Activated CD8-positive, alpha-beta memory T cell treated with anti-CD3 and anti-CD28 coated beads, Interleukin-2, amount 50 U/mL, for 1 hour (primary cell): ENCODE data around the gene UBR4.

Experiments
- DNase-seq: peaks from one replicate; pipeline ENCODE4 v3.0.0-alpha.2; 2020; ENCODE audit errors: extremely low read depth

UBR4 gene

DNA sequence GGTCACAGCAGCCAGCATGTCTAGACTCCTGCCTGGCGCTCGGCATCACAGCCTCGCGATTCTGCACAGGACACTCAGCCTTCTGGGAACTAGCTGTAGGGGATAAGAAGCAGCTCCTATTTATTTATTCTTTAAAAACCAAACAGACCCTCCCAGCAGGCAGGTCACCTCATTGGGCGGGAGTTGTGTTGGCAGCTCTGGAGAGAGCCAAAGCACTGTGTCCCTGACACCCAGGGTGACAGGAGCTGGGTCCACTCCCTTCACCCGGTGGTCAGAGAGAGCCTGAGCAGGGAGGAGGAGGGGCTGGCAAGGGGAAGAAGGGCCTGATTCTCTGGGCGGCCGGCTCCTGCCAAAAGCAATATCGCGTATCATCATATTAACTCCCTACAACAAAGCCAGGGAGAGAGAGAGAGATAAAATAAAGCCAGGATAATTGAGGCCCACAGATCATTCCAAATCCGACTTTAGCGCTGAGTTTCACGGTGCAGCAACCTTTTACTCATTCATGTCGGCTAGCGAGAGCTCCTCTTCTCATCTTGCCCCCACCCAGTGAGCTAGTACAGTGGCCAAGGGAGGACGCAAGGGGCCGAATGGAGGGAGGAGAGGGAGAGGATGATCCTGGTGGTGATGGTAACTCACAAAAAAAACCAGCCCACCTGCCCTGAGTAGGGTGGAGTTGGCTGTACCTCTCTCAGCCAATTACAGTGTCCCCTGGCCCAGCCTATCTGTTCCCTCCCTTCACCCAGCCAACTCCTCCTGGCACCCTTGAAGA lies 173.8 kb downstream of the UBR4 start:
- DNase-seq: no peak

DNA sequence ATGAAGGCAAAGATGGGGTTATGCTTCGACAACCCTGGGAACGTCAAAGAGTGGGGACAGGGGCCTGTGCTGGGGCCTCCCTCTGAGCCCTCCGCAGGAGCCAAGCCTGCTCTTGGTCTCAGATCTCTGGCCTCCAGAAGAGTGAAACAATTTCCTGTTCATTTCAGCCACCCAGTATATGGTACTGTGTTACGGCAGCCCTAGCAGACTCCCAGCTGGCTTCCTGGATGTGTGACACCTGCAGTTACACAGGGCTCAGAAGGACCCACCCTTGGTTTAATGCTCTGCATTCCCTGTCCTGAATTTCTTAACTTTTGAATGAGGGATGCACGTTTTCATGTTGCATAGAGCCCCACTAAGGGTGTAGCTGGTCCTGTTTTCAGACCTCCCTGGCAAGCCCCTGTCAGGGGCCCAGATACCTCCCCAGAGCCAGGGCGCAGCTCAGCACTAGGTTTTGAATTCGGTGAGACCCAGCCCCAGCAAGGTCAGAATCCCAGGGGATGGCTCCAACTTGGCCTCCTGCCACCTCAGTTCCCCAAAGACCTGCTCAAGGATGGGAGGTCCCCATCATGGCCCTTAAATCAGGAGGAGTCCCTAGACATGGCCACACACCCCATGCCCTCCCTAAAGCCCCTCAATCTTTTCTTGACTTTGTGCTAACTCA lies 174.6 kb downstream of the UBR4 start:
- no peak for DNase-seq

DNA sequence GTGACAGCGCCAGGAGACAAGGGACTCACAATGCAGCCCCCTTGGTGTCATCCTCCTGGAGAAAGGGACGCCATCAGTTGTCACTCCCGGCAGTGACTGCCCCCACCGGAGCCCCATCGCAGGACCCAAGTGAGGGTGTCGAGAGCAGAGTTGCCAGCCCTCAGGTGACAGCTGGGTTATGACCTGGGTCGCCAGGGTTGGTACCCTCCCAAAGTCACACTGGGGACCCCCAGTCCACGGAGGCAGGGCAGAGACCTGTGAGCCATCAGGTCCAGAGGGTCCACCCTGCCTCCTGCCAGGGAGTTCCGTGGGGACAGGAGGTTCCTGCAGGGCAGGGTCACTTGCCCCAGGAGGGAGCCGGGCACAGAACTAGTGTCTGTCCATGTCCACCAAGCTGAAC lies 175.3 kb downstream of the UBR4 start:
- no peak for DNase-seq

DNA sequence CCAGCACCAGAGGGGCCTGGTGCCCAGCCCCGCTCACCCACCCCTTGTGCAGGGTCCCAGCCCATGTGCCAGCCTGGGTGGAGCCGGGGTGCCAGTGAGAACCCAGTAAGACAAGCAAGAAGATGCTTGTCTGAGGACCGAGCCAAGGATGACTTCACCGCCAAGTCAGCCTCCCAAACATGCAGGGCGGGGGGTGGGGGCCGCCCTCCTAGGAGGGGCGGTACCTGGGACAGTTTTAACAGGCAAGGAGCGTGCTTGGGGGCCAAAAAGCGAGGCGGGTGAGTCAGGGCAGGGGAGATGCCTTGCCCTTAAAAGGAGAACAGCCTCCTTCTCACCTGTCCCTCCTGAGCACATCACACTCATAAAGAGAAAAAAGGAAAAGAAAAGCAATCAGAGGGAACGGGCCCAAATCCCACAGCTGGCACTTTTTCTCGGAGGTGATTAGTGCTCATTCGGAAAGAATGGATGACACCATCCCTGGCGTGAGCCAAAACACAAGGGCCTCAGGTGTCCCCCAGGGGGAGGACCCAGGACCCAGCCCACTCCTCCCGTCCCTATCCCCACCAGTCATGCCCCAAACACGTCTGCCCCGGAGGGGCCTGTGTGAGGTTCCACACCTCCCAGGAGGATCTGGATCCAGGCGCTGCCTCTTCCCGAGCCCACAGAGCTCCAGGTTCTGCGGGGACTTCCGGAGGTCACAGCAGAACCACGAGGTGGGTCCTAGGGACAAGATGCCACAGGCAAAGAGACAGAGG lies 176.0 kb downstream of the UBR4 start:
- no peak for DNase-seq

DNA sequence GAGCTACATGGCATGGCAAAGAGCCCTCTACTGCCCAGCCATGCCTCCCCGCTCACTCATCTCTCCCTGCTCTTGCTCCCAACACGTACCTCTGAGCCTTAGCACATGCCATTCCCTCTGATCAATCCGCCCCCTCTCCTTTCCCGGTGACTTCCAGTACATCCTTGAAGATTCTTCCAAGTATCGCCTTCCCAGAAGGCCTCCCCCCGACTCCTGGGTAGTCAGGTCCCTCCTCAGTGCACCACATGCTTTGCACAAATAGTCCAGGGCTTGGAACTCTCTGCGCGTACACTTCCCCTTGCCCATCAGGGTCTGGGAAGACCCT lies 176.6 kb downstream of the UBR4 start:
- DNase-seq: no peak

DNA sequence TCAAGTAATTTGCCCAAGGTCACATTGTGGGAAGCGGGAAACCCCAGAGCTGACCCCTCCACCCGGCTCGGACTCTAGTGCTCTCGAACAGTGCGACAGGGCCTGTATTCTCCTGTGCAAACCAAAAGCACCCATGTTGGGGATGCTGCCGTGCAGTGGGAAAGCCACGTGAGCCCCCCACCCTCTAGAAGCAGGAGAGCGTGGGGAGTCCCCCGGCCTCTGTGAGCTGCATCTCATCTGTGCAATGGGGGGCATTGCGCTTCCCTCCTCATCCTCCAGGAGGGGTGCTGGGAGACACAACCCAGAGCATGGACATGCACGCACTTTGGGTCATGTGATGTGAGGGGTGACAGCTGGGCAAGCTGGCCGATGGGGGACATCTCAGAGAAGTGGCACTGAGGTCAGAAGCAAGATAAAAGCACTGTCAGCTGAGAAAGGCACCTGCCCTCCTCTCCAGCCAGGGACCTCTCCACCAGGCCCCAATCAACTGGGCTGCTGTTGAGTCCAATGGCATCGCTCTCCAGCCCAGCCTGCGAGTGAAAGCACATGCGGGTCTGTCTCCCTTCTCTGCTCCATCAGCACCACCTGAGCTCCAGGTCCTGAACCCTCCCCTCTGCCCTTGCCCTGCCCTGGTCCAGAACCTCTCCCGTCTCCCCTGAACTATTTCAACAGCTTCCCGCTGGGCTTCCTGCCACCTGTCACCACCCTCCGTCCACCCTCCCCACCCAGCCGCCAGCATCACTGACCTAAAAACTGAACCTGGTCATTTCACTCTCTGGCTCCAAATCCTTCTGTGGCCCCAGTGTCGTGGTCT lies 177.2 kb downstream of the UBR4 start:
- DNase-seq: no peak

DNA sequence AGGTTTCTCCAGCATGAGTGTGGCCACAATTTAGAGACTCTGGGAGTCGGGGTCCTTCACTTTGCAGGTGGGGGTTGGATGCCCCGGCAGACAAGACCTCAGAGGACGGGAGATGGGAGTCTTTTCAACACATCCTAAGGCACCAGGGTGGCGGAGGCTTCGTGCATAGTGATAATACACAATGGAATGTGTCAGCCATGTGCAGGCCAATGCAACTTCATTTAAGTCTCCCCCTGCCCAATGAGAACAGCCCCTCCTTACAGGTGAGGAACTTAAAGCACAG lies 177.7 kb downstream of the UBR4 start:
- DNase-seq: no peak

DNA sequence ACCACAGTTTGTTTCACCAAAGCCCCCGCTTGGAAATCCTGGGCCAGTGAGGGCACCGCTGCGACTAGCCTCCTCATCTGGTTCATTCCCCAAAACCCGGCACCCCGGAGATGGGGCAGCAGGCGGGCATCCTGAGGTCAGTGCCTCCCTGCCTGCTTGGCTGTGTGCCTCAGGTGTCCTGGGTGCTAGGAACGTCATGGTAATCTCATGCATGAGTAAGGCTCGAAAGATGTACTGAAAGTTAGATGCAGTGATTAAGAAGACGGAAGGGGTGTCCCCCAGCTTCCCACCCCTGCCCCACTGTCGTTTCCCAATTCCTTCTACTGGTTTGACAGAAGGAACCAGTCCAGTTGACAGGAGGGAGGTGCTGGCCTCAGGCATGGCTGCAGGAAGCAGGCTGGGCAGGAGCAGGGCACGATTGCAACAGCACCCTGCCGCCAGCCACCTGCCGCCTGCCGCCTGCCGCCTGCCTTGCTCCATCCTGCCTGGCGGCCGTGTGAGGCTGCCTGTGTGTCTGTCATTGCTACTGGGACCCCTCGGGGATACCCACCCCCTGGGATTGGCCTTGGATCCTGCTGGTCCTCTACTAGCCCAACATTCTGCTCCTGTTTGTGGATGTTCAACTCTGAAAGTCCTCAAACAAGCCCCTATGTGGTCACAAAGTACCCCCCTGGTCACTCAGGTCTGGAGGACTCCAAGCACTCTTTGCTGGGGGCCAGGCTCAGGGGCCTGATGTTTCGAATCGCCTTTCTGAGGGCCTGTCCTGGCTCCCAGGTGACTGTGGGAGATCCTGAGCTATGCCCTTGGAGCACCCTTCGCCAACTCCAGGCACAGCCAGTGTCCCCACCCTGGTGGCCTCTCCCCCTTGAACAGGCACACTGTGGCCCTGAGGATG lies 180.6 kb downstream of the UBR4 start:
- DNase-seq: no peak

DNA sequence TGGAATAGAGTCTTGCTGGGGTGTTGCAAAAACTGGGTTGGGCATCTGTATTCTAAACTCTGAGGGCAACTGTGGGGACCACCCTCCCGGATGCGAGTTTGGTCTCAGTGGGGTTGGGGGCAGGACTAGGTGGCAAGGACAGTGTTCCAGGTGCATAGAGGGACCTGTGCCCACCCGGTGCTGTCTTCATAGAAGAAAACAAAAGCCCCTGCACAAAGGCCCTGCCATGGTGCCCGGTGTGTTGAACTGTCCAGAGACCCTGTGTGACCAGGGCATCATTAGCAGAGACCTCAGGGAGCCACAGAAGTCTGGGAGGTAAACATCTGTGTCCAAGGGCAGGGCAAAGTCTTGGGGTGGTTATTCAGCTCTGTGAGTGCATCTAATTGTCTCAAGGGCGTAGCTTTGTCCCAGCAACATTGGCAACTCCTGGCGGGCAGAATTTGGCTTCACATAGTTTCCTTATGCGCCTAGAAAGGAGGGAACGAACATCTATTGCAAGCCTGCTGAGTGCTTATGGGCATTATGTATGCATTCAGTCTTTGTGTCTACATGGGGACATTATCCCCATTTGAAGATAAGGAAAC lies 181.4 kb downstream of the UBR4 start:
- no peak for DNase-seq

DNA sequence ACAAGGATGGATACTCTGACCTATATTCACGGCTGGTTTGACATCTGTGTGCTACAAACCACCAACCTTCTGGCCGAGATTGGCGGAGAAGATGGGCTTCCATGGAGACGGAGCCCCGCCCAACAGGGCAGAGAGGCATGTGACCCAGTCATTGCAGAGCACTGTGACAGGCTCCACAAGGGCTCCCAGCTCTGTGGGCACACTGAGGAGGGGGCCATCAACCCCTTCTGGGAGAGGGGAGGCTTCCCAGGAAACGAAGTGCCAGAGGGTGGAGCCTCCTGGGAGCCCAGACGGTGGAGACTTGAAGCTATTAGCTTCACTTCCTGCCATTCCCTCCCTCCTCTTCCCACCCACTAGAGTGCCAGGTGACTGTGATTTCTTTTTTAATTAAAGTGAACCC lies 182.0 kb downstream of the UBR4 start:
- no peak for DNase-seq
